ENCODE results near the gene LIPK. TPM values are rescaled to one million over a fixed set of nuclear protein-coding genes. Genes with fewer than 3 reads are reported as not detected.

Gene LIPK
- total and polyA plus RNA-seq, 2 of the 8 experiments (the other 6 are each of a cell fraction or from before 2014, with no cell fraction given) = not detected

GRCh38 chr10:88762906-88763305 lies 56.9 kb downstream of the LIPK start (continued):
- TF ChIP-seq CHD7 (IDR thresholded peaks at IDR 0.05; ENCODE audit: insufficient replicate concordance, low read length) (no peak), POU5F1 (IDR thresholded peaks at IDR 0.05; ENCODE audit: low read depth, low read length) (no peak), CBX5 (IDR thresholded peaks at IDR 0.05; ENCODE audit: low read depth, low read length) (no peak), TCF12 (IDR thresholded peaks at IDR 0.05; ENCODE audit: low read depth, low read length) (no peak), RFX5 (IDR thresholded peaks at IDR 0.05; ENCODE audit: borderline replicate concordance, low read depth, low read length) (no peak), FOSL1 (IDR thresholded peaks at IDR 0.05; ENCODE audit: insufficient read depth, low read depth, low read length) (no peak), CTCF (IDR thresholded peaks at IDR 0.05; ENCODE audit: control extremely low read depth in 1 of 3, insufficient read depth in 1 of 3, low read depth in 1 of 3, low read length in 3 of 3) (no peak), TBP (IDR thresholded peaks at IDR 0.05; ENCODE audit: low read depth, low read length) (no peak)

All from H1 (cell line).